ENCODE results near the gene NPAS2. TPM values are rescaled to one million over a fixed set of nuclear protein-coding genes. Genes with fewer than 3 reads are reported as not detected.

NPAS2 gene
- total and polyA plus RNA-seq, 2 donors (not counting 3 experiments of a cell fraction or from before 2014, with no cell fraction given), result 29.0 to 53.9 TPM

DNA sequence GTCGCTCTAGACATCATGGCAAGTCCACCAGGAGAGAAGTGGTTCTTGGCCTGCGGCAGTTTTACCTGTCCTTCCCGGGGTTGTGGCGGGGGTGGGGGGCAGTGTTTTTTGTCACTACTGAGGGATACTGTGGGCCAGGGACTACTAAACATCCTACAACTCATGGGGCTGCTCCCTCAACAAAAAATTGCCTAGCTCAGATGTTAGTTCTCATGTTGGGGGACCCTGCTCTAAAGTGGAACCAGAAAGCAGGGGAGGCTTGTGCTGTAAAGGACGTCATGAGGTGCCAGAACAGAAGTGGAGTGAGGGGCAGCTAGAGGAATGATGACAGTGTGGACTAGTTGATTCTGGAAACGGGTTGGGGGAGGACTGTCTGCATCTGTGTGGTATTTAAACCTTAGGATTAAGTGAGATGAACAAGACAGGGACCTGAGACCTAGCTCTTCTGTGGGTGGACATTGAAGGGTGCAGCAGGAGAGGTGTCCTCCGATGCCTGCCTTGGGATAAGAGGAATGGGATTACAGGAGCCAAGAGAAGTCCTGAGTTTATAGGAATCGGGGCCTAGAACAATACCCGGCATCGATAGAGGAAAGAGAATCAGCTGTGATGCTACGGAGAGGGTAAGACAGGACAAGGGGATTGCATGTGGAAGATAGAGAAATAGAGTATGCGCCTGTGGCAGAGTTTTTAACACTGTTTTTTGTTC, 184.8 kb downstream of the NPAS2 start:
- FAIRE-seq (no peak), DNase-seq (ENCODE audit: low read depth, low spot score) (no peak)
- no peak overlapping the region for H3K27ac ChIP-seq (ENCODE audit: insufficient read depth, low read depth, low read length)
- no TSS peak for BruUV-seq (replicated peaks)
- H3K9ac ChIP-seq (replicated peaks; ENCODE audit: extremely low read depth, insufficient read depth, low read length), result peak overlapping the region; percentile 22
- H3K9me1 ChIP-seq (replicated peaks; ENCODE audit: control insufficient read depth, extremely low read depth, insufficient read depth, low read length), result no peaks in the 10 kb centered on the region
- peak overlapping the region in 1 of 3 experiments; percentile 94 for H3K4me3 ChIP-seq (replicated peaks in 1 of 3; ENCODE audit: insufficient read depth in 1 of 3, low read depth in 1 of 3, low read length in 3 of 3)
- peak overlapping the region; percentile 89 for H3K4me2 ChIP-seq (ENCODE audit: insufficient read depth, low read length)
- no peak overlapping the region for H2AFZ ChIP-seq (ENCODE audit: low read depth, low read length)
- H3K9me3 ChIP-seq (replicated peaks; ENCODE audit: control insufficient read depth, insufficient read depth, low read length), result no peaks in the 10 kb centered on the region
- POLR2A ChIA-PET, result no interaction called here
- CTCF ChIA-PET, result interaction anchor here (1.2 to 3.9 kb wide), 4 partner anchors 148 to 398 kb away, joined by 3 to 16 read pairs (median 7); no protein-coding TSS in a partner anchor
- peaks cover 24% of the 10 kb centered on the region for H3K4me1 ChIP-seq (ENCODE audit: control insufficient read depth, extremely low read depth, insufficient read depth, low read length)
- dilution Hi-C loops (cut with MboI; ENCODE audit: extremely low pct_ligation_motif_present, low sequenced_read_pairs), result no loop called here
- intact Hi-C loops (cut with micrococcal nuclease), result no loop called here
- H3K27me3 ChIP-seq (ENCODE audit: control insufficient read depth in 2 of 2, insufficient read depth in 2 of 2, low read length in 2 of 2), result no peaks in the 10 kb centered on the region
- no peak for TF ChIP-seq MYC (IDR thresholded peaks at IDR 0.05; ENCODE audit: low read depth, low read length)
- no peak for TF ChIP-seq JUN (IDR thresholded peaks at IDR 0.05; ENCODE audit: borderline replicate concordance, insufficient read depth, insufficient read length, low read depth)
- no peak for TF ChIP-seq CTCF (IDR thresholded peaks at IDR 0.05; ENCODE audit: extremely low read depth in 1 of 2, insufficient read depth in 1 of 2, low read depth in 1 of 2, low read length in 2 of 2)
- no peak for TF ChIP-seq FOS (IDR thresholded peaks at IDR 0.05; ENCODE audit: borderline replicate concordance, insufficient read depth, low read length)
- TF ChIP-seq EZH2 (IDR thresholded peaks at IDR 0.05; ENCODE audit: borderline replicate concordance, low read depth, low read length, severe bottlenecking), result no peak
- TF ChIP-seq GATA2 (IDR thresholded peaks at IDR 0.05; ENCODE audit: insufficient read depth, insufficient read length, low read depth, low read length), result no peak
- TF ChIP-seq, protein P1, sequence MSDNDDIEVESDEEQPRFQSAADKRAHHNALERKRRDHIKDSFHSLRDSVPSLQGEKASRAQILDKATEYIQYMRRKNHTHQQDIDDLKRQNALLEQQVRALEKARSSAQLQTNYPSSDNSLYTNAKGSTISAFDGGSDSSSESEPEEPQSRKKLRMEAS (IDR thresholded peaks at IDR 0.05; ENCODE audit: insufficient read depth, insufficient read length), result no peak
- no peak for TF ChIP-seq POLR2AphosphoS5 (IDR thresholded peaks at IDR 0.05; ENCODE audit: insufficient read depth, low read depth, low read length)
- TF ChIP-seq POLR2A (IDR thresholded peaks at IDR 0.05; ENCODE audit: low read depth, low read length), result peak; percentile 55
- H4K20me1 ChIP-seq (replicated peaks; ENCODE audit: control insufficient read depth, extremely low read depth, insufficient read depth, low read length), result peaks cover 2% of the 10 kb centered on the region
- H3K36me3 ChIP-seq (ENCODE audit: control insufficient read depth in 2 of 2, extremely low read depth in 1 of 2, insufficient read depth in 2 of 2, low read length in 2 of 2), result peaks cover 36 to 45% of the 10 kb centered on the region in 2 experiments
- peaks cover 49% of the 10 kb centered on the region for H3K79me2 ChIP-seq (ENCODE audit: control insufficient read depth, insufficient read depth, low read length)
